ENCODE data around the gene FBXO7. TPM values are rescaled to one million over a fixed set of nuclear protein-coding genes. Genes with fewer than 3 reads are reported as not detected.

The FBXO7 gene
- total RNA-seq, 1 donor, result 72.1 TPM

DNA sequence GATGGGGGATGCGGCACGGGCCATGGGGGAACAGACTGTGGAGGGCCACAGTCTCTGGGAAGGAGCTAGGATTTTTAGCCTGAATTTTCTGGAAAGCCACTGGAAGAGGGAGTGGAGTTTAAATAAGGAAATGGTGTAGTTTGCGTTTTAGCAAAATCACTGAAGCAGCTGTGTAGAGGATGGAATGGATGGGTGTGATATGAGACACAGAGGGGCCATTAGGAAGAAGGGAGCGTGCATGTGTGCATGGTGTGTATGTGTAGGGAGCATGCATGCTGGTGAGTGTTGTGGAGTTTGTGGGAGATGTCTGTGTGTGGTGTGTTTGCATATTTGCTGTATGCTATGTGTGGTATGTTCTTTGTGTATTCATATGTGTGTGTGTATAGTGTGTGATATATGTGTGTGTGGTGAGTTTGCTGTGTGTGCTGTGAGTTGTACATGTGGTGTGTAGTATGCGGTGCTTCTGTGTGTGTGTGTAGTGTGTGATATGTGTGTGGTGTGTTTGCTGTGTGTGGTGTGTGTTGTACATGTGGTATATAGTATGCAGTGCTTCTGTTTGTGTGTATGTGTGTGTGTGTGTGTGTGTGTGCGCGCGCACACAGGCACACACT, 67.6 kb downstream of the FBXO7 start:
- H3K4me3 ChIP-seq (ENCODE audit: low read depth, low read length), result no peak overlapping the region
- no peak for DNase-seq (ENCODE audit: low read depth)
- TF ChIP-seq, protein P1, sequence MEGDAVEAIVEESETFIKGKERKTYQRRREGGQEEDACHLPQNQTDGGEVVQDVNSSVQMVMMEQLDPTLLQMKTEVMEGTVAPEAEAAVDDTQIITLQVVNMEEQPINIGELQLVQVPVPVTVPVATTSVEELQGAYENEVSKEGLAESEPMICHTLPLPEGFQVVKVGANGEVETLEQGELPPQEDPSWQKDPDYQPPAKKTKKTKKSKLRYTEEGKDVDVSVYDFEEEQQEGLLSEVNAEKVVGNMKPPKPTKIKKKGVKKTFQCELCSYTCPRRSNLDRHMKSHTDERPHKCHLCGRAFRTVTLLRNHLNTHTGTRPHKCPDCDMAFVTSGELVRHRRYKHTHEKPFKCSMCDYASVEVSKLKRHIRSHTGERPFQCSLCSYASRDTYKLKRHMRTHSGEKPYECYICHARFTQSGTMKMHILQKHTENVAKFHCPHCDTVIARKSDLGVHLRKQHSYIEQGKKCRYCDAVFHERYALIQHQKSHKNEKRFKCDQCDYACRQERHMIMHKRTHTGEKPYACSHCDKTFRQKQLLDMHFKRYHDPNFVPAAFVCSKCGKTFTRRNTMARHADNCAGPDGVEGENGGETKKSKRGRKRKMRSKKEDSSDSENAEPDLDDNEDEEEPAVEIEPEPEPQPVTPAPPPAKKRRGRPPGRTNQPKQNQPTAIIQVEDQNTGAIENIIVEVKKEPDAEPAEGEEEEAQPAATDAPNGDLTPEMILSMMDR (IDR thresholded peaks at IDR 0.05; ENCODE audit: insufficient read depth, low read depth, low read length), result no peak

DNA sequence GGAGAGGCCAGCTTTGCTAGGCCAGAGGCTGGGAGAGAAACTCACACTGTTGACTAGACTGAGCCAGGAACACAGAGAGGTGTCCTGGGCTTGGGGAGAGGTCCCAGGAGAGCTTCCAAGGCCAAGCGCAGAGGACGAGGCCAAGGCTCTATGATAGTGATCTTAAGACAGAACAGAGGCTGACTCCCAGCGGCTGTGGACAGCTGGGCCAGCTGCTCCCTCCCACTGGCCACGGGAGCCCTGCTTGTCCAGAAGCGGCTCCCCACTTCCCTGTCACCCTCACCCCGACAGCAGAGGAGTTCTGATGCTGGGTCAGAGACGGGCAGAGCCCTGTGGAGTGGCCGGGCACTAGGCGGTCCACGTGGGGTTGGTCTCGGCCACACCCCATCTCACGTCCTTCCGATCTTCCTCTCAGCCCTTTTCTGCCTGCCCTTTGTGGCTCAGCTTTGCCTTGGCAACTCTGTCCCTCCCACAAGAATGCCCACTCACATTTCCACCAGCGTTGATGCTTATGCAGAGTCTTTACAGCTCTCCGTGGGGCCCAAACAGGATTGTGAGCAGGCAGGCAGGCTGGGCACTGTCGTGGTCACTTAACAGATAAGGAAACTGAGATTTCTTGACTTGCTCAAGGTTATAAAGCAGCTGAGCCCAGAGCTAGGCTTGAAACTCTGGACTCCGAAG, 68.2 kb downstream of the FBXO7 start:
- TF ChIP-seq, protein P1 (IDR thresholded peaks at IDR 0.05; ENCODE audit: insufficient read depth, low read depth, low read length), result no peak
- peak; percentile 59 for DNase-seq (ENCODE audit: low read depth)
- H3K4me3 ChIP-seq (ENCODE audit: low read depth, low read length), result no peak overlapping the region

DNA sequence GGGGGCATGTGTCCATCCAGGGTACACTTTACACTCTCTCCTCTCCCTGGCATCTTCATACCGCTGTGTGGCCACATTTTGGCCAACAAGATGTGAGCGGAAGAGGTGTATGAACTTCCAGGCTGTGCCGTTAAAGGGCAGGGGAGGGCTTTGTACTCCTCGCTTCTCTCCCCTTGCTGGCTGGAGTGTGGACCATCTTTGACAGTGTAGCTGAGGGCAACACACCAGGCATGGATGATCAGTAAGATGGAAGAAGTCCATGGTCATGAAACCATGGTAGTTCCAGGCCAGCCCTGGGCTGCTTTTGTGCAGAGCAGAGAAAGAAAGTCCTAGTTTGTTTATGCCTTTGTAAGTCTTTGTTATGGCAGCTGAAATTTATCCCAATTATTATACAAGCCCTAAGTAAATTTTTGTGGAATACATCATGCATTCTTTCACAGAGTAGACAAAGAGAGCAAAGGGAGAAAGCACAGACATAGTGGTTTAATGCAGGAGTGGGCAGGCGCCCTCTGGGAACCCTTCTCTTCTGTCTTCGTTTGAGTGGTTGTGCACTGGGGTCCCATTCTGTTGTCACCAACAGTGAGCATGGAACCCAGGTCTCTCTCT, 70.4 kb downstream of the FBXO7 start:
- peak; percentile 66 for DNase-seq (ENCODE audit: low read depth)
- TF ChIP-seq, protein P1 (IDR thresholded peaks at IDR 0.05; ENCODE audit: insufficient read depth, low read depth, low read length), result no peak

DNA sequence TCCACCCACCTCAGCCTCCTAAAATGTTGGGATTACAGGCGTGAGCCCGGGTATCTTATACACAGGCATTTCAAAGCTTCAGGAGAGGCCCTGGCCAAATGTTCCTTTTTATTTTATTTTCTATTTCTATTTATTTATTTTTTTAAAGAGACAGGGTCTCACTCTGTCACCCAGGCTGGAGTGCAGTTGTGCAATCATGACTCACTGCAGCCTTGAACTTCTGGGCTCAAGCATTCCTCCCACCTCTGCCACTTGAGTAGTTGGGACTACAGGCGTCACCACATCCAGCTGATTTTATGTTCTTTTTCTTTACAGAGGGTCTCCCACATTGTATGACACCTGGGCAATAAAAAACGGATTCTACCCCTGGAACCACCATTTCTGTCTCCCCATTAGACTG, 71.2 kb downstream of the FBXO7 start:
- TF ChIP-seq, protein P1 (IDR thresholded peaks at IDR 0.05; ENCODE audit: insufficient read depth, low read depth, low read length), result no peak

More for the DNA sequence above, 70.4 kb downstream of the FBXO7 start:
- no peak overlapping the region for H3K4me3 ChIP-seq (ENCODE audit: low read depth, low read length)

DNA sequence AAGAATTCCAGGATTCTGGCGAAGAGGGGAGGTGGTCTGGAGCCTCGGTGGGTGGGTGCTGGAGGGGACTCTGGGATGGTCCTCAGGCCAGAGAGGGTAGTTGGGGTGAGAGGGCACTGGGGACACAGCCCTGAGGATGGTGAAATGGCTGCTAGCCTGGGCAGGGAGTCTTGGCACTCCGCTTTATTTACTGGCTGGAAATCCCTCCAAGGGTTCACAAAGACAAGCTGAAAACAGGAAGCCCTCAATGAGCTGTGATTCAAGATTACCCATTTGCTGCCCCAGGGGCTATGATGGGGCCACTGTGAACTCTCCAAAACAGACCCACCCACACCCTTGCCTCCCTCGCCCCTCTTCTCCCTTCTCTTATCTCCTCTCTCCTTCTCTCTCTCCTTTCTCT, 71.9 kb downstream of the FBXO7 start:
- TF ChIP-seq, protein P1 (IDR thresholded peaks at IDR 0.05; ENCODE audit: insufficient read depth, low read depth, low read length), result no peak
- no peak overlapping the region for H3K4me3 ChIP-seq (ENCODE audit: low read depth, low read length)
- no peak for DNase-seq (ENCODE audit: low read depth)

More for the DNA sequence above, 71.2 kb downstream of the FBXO7 start:
- no peak overlapping the region for H3K4me3 ChIP-seq (ENCODE audit: low read depth, low read length)
- DNase-seq (ENCODE audit: low read depth), result peak; percentile 77

DNA sequence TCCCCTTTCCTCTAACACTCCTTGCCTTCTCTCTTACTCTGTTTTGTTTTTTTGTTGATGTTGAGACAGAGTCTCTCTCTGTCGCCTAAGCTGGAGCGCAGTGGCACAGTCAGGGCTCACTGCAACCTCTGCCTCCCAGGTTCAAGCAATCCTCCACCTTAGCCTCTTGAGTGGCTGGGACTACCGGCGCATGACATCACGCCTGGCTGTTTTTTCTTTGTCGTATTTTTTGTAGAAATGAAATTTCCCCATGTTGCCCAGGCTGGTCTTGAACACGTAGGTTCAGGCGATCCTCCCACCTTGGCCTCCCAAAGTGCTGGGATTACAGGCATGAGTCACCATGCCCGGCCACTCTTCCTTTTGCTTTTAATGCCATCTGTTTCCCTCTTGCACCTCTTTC, 72.3 kb downstream of the FBXO7 start:
- TF ChIP-seq, protein P1 (IDR thresholded peaks at IDR 0.05; ENCODE audit: insufficient read depth, low read depth, low read length), result no peak
- no peak overlapping the region for H3K4me3 ChIP-seq (ENCODE audit: low read depth, low read length)
- DNase-seq (ENCODE audit: low read depth), result no peak
